ENCODE data around the gene TMEM82. TPM values are rescaled to one million over a fixed set of nuclear protein-coding genes. Genes with fewer than 3 reads are reported as not detected.

Gene TMEM82
- polyA plus RNA-seq, 1 experiment = not detected

DNA sequence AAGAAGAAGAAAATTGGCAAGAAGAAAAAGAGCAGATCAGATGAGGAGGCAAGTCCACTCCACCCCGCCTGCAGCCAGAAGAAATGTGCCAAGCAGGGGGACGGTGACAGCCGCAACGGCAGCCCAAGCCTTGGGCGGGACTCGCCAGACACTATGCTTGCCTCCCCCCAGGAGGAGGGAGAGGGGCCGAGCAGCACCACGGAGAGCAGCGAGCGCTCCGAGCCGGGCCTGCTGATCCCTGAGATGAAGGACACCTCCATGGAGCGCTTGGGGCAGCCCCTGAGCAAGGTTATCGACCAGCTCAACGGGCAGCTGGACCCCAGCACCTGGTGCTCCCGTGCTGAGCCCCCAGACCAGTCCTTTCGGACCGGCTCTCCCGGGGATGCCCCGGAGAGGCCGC lies 15.3 kb upstream of the TMEM82 start:
- ChIA-PET POLR2A (no interaction called here), CTCF (no interaction called here)
- H3K27me3 ChIP-seq (ENCODE audit: control insufficient read depth, insufficient read depth, low read length) = no peaks in the 10 kb centered on the region
- no peaks in the 10 kb centered on the region; the same call in 1 of the 2 replicates for H3K9me3 ChIP-seq (ENCODE audit: control insufficient read depth, insufficient read depth, low read length)
- no peak for DNase-seq (ENCODE audit: low read depth, low spot score)
- H3K4me3 ChIP-seq (ENCODE audit: low read depth, low read length) = no peak overlapping the region
- H3K27ac ChIP-seq (ENCODE audit: low read depth, low read length) = no peak overlapping the region
- TF ChIP-seq, protein P1, sequence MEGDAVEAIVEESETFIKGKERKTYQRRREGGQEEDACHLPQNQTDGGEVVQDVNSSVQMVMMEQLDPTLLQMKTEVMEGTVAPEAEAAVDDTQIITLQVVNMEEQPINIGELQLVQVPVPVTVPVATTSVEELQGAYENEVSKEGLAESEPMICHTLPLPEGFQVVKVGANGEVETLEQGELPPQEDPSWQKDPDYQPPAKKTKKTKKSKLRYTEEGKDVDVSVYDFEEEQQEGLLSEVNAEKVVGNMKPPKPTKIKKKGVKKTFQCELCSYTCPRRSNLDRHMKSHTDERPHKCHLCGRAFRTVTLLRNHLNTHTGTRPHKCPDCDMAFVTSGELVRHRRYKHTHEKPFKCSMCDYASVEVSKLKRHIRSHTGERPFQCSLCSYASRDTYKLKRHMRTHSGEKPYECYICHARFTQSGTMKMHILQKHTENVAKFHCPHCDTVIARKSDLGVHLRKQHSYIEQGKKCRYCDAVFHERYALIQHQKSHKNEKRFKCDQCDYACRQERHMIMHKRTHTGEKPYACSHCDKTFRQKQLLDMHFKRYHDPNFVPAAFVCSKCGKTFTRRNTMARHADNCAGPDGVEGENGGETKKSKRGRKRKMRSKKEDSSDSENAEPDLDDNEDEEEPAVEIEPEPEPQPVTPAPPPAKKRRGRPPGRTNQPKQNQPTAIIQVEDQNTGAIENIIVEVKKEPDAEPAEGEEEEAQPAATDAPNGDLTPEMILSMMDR (IDR thresholded peaks at IDR 0.05; ENCODE audit: low read depth, low read length) = no peak

DNA sequence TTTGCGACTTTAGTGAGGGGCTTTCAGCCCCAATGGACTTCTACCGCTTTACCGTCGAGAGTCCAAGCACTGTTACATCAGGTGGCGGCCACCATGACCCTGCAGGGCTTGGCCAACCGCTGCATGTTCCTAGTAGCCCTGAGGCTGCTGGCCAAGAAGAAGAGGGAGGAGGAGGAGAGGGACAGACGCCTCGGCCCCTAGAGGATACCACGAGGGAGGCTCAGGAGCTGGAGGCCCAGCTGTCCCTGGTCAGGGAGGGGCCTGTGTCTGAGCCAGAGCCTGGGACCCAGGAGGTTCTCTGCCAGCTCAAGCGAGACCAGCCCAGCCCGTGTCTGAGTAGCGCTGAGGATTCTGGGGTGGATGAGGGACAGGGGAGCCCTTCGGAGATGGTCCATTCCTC lies 14.9 kb upstream of the TMEM82 start:
- ChIA-PET POLR2A (no interaction called here), CTCF (no interaction called here)
- Histone ChIP-seq H3K9me3 (ENCODE audit: control insufficient read depth, insufficient read depth, low read length) (no peaks in the 10 kb centered on the region; the same call in 1 of the 2 replicates), H3K27me3 (ENCODE audit: control insufficient read depth, insufficient read depth, low read length) (no peaks in the 10 kb centered on the region), H3K27ac (ENCODE audit: low read depth, low read length) (no peak overlapping the region), H3K4me3 (ENCODE audit: low read depth, low read length) (no peak overlapping the region)
- TF ChIP-seq, protein P1 (IDR thresholded peaks at IDR 0.05; ENCODE audit: low read depth, low read length) = no peak
- no peak for DNase-seq (ENCODE audit: low read depth, low spot score)

DNA sequence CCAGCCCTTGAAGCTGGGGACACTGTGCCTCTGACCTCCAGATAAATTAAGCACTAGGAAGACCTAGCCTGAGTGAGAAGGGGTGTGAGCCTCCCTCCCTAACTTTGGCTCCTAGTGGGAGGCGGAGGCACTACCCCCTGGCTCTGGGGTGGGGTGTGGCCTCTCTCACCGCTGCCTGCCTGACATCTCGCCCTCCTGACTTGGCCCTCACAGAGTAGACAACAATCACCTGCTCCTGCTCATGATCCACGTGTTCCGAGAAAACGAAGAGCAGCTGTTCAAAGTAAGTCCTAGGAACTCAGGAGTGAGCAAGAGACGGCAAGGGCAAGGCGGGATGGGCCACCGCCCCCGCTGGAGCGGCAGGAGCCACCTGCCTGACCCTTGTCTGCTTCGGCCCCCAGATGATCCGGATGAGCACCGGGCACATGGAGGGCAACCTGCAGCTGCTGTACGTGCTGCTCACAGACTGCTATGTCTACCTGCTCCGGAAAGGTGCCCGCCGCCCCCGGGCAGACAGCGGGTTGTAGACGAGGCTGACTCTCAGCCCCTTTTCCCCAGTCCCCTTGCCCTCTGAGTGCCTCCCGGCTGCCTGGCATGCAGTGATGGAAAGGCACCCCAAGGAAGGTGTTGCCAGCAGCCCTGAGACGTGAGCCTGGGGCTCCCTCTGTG lies 14.3 kb upstream of the TMEM82 start:
- CTCF ChIA-PET = no interaction called here
- Histone ChIP-seq H3K27ac (ENCODE audit: low read depth, low read length) (no peak overlapping the region), H3K9me3 (ENCODE audit: control insufficient read depth, insufficient read depth, low read length) (no peaks in the 10 kb centered on the region; the same call in 1 of the 2 replicates), H3K27me3 (ENCODE audit: control insufficient read depth, insufficient read depth, low read length) (no peaks in the 10 kb centered on the region), H3K4me3 (ENCODE audit: low read depth, low read length) (no peak overlapping the region)
- POLR2A ChIA-PET = no interaction called here
- DNase-seq (ENCODE audit: low read depth, low spot score) = no peak
- TF ChIP-seq, protein P1 (IDR thresholded peaks at IDR 0.05; ENCODE audit: low read depth, low read length) = no peak

DNA sequence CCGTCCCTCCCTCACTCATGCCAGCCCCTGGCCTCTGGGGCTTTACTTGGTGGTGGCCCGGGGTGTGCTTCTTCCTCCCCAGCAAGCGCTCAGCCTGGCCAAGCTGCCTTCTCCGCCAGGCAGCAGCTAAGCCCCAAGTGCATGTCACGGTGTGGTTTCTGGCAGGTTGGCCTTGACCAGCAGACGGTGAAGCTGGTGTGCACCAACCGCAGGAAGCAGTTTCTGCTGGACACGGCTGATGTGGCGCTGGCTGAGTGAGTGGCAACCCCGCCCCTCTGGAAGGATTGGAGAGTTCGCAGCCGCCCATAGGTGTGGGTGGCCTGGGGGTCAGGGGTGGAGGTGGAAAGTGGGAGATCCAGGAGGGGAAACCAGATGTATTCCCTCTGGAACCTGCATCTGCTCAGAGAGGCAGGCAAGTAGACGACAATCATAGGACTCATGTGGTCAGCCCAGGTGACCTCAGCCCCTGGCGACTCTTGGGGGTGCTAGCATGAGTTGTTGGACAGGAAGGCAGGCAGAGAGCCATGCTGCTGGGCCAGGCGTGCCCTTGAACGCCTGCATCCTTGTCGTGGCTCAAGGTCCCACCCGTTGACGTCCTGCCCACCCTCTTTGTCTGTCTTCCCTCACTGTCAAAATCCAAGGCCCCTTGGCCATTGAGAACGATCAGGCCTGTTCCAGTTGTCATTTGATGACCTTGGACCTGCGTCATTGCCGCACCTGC lies 13.2 kb upstream of the TMEM82 start:
- DNase-seq (ENCODE audit: low read depth, low spot score) = no peak
- Histone ChIP-seq H3K27me3 (ENCODE audit: control insufficient read depth, insufficient read depth, low read length) (no peaks in the 10 kb centered on the region), H3K4me3 (ENCODE audit: low read depth, low read length) (no peak overlapping the region), H3K9me3 (ENCODE audit: control insufficient read depth, insufficient read depth, low read length) (no peaks in the 10 kb centered on the region; the same call in 1 of the 2 replicates), H3K27ac (ENCODE audit: low read depth, low read length) (no peak overlapping the region)
- POLR2A ChIA-PET = no interaction called here
- CTCF ChIA-PET = no interaction called here
- TF ChIP-seq, protein P1 (IDR thresholded peaks at IDR 0.05; ENCODE audit: low read depth, low read length) = no peak

- no peak overlapping the region for H3K4me3 ChIP-seq (ENCODE audit: low read depth, low read length)
- H3K9me3 ChIP-seq (ENCODE audit: control insufficient read depth, insufficient read depth, low read length) = no peaks in the 10 kb centered on the region; the same call in 1 of the 2 replicates
- CTCF ChIA-PET = no interaction called here
- H3K27me3 ChIP-seq (ENCODE audit: control insufficient read depth, insufficient read depth, low read length) = no peaks in the 10 kb centered on the region
- TF ChIP-seq, protein P1 (IDR thresholded peaks at IDR 0.05; ENCODE audit: low read depth, low read length) = no peak
- H3K27ac ChIP-seq (ENCODE audit: low read depth, low read length) = no peak overlapping the region
- POLR2A ChIA-PET = no interaction called here
- DNase-seq (ENCODE audit: low read depth, low spot score) = no peak
Observed at GRCh38 chr1:15730423-15730822, 11.9 kb upstream of the TMEM82 start.

Data from AG04450 (cell line).